GM19372 (cell line): Measurements from ENCODE around the gene PTGR1.
"Not testable (repeated sequence)": the region's sequence is repeated elsewhere in the genome, so short reads cannot be mapped to it uniquely, and the experiment has no call there.

ENCODE experiments used
- ATAC-seq: cut with Tn5 transposase; IDR thresholded peaks from one replicate; pipeline ENCODE4 v1.9.1; 2021; ENCODE audit warnings: mild to moderate bottlenecking, low read depth, moderate library complexity; ENCODE audit not compliant: unreplicated experiment

PTGR1 gene

GRCh38 chr9:111615928-111616327 lies 16.5 kb upstream of the PTGR1 start:
- no peak for ATAC-seq

- ATAC-seq: no peak
Measured at GRCh38 chr9:111613436-111614040, 14.1 kb upstream of the PTGR1 start.

GRCh38 chr9:111610845-111611244 lies 11.4 kb upstream of the PTGR1 start:
- no peak for ATAC-seq

GRCh38 chr9:111610149-111610548 lies 10.7 kb upstream of the PTGR1 start:
- no peak for ATAC-seq

GRCh38 chr9:111605041-111605559 lies 5.7 kb upstream of the PTGR1 start:
- no peak for ATAC-seq

DNA sequence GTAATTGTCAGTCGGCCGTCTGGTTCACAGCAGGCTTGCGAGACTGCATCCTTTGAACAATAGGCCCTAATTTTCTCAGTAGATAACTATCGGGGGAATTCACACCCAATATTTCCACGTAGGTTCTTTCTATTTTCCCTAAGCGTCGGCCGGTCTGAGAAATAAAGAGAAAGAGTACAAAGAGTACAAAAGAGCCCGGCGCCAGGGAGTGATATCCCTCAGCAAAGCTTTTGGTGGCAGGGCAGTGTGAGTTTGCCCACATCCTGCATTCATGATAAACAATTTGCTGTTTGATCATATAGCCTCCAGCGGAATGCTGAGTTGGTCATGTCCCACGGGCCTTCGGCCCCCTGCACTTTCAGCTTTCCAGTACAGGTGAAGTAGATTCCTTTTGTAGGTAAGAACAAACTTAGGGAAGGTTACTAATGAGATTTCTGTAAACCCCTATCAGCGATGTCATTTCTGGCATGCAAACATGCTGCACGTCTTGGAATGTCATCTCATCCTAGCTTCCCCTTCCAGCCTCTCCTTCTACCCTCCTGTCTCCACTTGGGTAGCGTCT lies 4.7 kb upstream of the PTGR1 start:
- no peak for ATAC-seq

- ATAC-seq: no peak
Measured at GRCh38 chr9:111603041-111603440, 3.6 kb upstream of the PTGR1 start.

- ATAC-seq: no peak
Measured at GRCh38 chr9:111601237-111602018, 2.0 kb upstream of the PTGR1 start.

- ATAC-seq: no peak
Measured at GRCh38 chr9:111599955-111600343, 502 bp upstream of the PTGR1 start.

DNA sequence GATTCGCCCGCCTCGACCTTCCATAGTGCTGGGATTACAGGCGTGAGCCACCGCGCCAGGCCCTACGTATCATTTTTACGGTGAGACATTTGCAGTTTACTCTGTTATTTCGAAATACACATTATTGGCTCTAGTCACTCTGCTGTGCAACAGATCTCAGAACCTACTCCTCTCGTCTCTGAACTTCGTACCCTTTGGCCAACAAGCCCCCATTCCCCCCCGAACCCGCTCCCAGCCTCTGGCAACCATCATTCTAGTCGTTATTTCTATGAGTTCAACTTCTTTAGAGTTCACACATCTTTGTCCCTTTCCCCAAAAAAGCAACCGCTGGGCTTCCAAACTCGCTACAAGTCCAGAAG lies 735 bp downstream of the PTGR1 start:
- ATAC-seq: no peak

DNA sequence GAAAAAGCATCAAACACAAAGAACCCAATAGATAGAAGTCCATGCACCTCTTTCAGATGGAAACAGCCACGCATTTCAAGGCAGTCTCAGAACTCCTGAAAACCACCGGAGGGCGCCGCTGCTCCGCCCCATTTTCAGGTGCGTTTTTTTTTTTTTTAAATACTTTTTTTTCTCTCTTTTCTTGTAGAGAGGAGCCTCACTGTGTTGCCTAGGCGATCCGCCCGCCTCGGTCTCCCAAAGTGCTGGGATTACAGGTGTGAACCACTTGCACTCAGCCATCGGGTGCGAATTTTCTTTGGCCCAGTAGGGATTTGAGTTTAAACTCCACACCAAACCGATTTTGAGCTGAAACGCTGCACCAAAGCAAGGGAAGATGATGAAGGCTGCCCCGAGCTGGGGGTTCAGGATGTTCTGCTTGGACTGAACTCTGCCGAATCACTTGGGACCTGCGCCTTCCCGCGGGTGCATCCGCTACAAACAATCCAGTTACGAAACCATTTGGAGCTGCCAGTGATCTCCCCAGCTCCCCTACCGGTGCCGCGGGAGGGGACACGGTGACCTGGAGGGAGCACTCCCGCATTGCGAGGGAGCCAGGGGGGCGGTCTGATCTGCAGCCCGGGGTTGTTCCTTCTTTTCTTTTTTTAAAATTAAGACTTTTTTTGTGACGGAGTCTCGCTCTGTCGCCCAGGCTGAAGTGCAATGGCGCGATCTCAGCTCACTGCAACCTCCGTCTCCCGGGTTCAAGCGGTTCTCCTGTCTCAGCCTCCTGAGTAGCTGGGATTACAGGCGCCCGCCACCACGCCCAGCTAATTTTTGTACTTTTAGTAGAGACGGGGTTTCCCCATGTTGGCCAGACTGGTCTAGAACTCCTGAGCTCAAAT lies 1.4 kb downstream of the PTGR1 start:
- ATAC-seq: no peak

GRCh38 chr9:111588846-111589245 lies 10.6 kb downstream of the PTGR1 start:
- ATAC-seq: no peak

GRCh38 chr9:111586378-111586777 lies 13.1 kb downstream of the PTGR1 start:
- no peak for ATAC-seq

- ATAC-seq: no peak
Measured at GRCh38 chr9:111582888-111583287, 16.6 kb downstream of the PTGR1 start.

DNA sequence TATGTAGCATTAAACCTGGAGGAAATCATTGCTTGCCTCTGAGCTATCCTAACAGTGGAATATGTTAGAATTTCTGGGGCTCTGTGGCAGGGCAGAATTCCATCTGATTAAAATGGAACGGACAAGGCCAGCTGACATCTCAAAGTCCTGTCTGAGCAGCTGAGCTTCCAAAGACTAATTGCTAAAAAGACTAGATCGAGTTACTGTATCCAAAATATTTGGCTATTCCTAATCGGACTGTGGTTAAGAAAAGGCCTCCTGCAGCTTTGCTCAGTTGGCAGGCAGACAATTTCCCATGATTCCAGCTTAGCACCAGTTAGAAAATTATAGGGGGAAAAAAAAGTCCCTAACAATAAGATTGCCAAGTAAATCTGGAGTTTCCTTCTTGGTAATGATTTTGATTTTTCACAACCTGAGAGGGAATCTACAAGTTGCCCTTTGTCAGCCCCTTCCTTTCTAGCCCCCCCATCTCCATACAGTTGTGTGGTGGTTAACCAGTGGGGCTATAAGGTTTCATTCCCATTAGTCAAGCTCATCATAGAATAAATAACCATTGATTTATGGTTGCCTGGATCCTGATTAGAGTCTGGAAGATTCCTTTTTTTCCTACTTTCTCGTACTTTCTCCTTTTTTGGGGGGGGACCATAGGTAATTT lies 26.4 kb downstream of the PTGR1 start:
- no peak for ATAC-seq

DNA sequence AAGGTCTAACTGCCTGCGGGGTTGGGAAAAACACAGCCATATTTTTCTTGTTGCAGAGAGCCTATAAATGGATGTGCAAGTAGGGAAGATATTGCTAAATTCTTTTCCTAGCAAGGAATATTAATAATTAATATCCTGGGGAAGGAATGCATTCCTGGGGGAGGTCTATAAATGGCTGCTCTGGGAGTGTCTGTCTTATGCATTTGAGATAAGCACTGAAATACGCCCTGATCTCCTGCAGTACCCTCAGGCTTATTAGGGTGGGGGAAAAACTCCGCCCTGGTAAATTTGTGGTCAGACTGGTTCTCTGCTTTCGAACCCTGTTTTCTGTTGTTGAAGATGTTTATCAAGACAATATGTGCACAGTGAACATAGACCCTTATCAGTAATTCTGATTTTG lies 31.3 kb downstream of the PTGR1 start:
- not testable (repeated sequence) for ATAC-seq

GRCh38 chr9:111566234-111566633 lies 33.2 kb downstream of the PTGR1 start:
- ATAC-seq: no peak

- ATAC-seq: no peak
Measured at GRCh38 chr9:111561165-111561719, 38.2 kb downstream of the PTGR1 start.

DNA sequence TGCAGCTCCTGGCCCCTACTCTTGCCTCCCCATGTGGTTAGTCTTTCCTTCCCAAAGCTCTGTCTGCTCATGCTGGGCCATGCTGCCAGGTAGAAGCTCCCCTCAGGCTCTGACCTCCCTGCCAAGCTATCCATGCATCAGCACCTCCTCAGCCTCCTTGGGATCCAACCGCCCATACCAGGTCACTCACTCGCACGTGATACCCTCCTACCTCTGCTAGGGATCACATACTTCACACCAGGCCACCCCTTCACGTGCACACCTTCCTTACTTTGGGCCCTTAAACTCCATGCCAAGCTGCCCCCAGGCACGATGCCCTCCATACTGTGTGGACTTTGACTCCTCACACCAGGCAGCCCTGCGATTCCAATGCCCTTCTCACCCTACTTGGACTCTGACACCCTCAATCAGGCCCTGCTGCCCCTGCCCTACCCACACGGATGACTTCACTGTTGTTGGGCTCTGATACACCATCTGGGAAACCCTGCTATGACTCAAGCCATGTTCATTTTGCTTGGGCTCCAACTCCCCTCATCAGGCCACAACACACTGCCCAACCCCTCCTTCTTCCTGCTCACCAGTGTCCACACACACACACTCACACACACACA lies 40.3 kb downstream of the PTGR1 start:
- no peak for ATAC-seq

DNA sequence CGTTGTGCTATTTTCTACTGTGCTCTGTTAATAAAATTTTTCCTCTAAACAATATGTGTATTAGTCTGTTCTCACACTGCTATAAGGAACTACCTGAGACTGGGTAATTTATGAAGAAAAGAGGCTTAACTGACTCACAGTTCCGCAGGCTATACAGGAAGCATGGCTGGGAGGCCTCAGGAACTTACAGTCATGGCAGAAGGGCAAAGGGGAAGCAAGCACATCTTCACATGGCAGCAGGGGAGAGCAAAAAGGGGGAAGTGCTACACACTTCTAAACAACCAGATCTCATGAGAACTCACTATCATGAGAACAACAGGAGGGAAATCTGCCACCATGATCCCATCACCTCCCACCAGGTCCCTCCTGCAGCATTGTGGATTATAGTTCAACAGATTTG lies 44.0 kb downstream of the PTGR1 start:
- ATAC-seq: not testable (repeated sequence)
